ENCODE data around the gene CNPPD1. TPM values are rescaled to one million over a fixed set of nuclear protein-coding genes. Genes with fewer than 3 reads are reported as not detected.
A peak's percentile ranks its signal among the peaks of the same experiment; 100 is the strongest.

CNPPD1 gene
- total RNA-seq, 1 donor from 2014 or later: 24.1 TPM

GRCh38 chr2:219160186-219161017 is 16.3 kb downstream of the CNPPD1 start, which contains the start of gene NHEJ1:
Gene NHEJ1 (minus strand): TSS chr2:219160815. CDS start chr2:219158362, 2,453 bp downstream.
- DNase-seq: peak; percentile 91

DNA sequence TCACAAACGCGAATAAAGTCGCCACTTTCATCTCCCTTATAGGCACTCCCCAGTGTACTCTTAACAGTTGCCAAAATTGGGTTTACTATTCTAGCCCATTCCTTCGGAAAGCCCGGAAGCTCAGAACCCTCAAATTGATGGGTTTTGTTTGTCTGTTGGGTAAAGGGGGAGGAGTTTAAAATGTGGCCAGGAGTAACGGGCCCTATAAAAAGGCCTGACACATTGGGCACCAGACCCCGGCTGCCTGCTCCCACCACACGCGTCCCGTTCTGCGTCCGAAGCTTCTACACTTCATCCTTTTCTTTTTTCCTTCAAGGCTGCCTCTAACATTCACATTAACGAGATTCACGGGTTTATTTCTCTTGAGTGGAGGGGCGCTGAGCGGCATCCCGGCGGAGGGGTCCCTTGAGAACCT is 16.9 kb downstream of the CNPPD1 start:
- DNase-seq: no peak

DNA sequence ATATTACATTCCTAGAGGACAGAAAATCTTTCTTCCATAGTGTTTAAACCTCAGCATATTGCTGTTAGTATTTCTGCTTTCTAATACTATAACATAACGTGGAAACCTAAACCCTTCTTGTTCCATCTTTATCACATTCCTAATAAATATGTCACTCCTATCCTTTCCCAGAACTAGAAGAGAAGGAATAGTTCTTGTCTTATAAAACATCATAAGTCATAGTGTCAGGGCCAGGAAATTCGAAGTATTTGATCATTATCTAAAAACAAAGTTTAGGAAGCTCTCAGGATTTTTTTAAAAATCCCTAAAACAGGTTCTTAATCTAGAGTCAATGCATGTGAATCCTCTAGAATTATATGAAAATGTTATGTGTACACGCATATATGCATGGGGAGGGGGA is 18.1 kb downstream of the CNPPD1 start:
- DNase-seq: no peak

GRCh38 chr2:219158025-219158424 is 18.7 kb downstream of the CNPPD1 start:
- no peak for DNase-seq

- no peak for DNase-seq
Measured at GRCh38 chr2:219157396-219157795, 19.3 kb downstream of the CNPPD1 start.

DNA sequence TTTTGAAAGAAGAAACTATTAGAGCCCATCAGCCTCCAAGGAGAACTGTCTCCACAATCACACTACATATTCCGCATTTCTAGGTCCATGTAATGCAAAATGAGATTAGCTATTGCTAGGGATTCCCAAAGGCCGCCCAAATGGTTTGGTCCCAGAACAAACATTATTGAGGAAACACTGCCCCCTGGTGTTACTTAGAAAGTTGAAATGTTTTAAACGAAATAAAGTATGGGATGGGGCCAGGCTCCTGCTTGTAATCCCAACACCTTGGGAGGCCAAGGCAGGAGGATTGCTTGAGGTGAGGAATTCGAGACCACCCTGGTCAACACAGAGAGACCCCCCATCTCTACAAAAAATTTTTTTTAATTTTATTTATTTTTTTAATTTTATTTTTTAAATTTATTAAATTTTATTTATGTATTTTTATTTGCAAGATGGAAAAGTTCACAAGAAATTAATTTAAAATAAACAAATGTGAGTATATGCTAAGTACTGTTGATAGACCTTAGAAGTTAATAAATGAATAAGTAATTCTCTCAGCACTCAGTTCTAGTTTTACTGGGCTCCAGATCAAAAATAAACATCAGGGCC is 21.6 kb downstream of the CNPPD1 start:
- peak; percentile 51 for DNase-seq

GRCh38 chr2:219149667-219150066 is 27.1 kb downstream of the CNPPD1 start:
- no peak for DNase-seq

GRCh38 chr2:219142329-219142728 is 34.4 kb downstream of the CNPPD1 start:
- no peak for DNase-seq

DNA sequence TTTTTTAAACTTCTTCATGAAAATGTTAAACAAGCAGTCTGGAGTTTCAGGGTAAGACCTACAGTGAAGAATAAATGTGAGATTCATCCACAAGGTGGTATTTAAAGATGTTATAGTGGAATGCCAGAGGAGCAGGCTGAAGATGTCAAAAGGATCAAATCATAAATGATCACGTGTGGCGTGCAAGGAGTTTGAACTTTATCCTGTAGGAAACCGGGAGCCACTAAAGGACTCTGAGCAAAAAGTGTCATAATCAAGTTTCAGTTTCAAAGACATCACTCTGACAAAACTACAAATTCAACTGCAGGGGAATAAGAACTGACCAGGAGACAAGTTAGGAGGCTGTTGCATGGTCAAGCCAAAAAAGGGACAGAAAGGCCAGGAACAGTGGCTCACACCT is 36.0 kb downstream of the CNPPD1 start:
- no peak for DNase-seq

DNA sequence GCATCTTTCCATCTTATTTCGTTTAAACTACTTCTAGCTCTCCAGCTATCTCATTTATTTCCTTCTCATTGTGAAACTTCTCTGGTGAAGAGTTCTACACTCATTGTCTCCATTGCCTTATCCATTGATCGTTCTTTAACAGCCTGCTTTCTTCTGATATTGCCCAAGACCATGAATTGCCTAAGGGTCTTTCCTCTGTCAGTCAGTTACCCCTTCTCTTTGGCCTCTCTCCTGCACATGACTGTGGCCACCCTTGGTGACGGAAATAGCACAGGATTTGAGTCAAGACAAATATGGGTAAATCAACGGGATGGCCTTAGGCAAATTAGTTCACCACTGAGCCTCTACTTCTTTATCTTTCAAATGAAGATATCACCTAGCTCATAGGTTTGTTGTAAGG is 42.7 kb downstream of the CNPPD1 start:
- DNase-seq: no peak

GRCh38 chr2:219131744-219132143 is 45.0 kb downstream of the CNPPD1 start:
- DNase-seq: no peak

DNA sequence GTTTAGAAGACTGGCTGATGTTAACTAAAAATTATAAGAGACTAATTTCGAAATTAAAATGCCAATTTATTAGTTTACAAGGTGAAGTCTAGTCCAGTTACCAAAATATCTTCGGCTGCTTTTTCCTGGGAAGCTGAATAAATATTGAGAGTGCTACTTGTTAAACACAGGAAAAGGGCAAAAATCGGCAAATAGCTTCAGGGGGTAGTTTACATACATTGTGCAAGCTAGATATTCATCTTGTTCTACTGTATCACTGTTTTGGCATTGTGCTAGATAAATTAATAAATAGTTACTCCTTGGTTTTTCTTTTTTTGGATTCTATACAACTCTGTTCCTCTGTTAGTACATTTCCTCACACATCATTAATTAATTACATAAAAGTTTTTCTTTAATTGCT is 45.4 kb downstream of the CNPPD1 start:
- DNase-seq: no peak

GRCh38 chr2:219129589-219129988 is 47.1 kb downstream of the CNPPD1 start:
- no peak for DNase-seq

DNA sequence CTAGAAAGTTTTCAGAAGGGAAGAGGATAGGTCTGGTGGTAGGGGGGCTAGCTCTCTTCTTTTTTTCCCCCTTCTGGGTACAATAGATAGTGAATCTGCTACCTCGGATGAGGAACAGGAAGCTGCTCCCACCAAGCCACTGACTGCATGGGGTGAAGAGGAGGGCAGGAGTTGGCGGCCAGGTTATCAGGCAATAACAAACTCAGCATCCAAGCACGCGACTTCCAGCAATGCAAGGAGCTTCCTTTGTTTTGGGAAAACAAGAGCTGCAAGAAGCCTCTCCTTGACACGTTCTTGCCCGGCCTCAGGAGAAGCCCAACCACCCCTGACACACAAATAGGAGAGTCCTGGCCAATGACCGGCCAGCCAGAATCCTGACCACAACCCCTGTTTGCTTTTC is 48.3 kb downstream of the CNPPD1 start:
- DNase-seq: no peak

GRCh38 chr2:219127037-219127635 is 49.6 kb downstream of the CNPPD1 start:
- no peak for DNase-seq

DNA sequence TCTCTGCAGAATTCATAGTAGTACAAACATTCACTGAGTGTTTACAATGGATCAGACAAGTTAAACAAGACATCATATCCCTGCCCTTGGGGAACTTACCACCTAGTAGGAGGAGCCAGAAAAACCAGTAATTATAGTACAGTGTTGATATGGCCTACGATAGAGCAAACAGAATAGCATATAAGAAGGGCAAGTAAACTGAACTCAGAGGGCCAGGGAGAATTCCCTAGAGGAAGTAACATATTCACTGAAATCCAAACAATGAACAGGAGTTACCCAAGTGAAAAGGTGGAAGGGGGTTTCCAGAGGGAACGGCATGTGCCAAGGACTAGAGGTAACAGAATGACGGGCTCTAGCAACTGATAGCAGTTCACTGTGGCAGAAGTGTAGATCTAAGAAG is 50.2 kb downstream of the CNPPD1 start:
- no peak for DNase-seq

DNA sequence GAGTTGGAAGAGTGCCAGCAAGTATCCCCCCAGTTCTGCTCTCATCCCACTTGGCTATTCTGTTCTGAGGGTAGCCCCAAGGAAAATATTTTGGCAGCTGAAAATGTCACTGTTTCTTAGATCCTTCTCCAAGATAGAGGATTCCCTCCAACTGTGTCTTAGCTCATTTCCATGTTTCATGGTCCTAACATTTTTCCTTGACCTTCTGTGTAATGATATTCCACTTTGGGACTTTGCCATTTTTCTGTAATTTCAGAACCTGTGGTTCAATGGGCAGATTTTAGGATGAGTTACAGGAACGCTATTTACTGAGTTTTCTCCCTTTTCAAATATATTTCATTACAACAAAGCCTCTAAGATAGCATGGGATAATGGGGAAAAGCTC is 50.8 kb downstream of the CNPPD1 start:
- no peak for DNase-seq

DNA sequence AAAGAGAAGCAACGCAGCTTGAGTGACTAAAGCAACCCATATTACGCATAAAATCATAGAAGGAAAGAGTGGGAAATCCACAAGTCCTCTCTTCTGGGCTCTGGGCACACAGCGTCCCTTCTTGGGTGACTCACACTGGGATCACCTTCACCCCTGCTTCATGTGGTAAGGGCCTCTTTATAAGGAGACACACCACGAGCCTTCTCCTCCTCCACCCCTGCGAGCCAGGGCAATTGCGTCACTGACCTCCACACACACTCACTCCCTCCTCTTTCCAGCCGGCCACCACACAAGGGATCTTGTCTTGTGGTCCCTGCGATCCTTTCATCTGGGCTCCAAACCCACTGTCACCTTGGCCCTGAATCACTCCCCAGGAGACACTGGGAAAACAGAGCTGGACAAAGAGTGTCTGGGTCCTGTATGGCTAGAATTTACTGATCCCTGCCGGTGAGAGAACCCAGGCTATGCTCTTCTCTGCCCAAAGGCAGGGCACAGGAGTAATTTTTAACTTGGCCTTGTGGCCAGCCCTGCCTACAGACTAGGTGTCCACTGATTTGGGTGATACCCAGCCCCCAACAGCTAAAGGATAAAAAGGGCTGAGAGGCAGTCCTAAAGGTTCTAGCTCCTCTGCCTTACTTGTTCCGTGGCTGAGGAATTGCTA is 51.4 kb downstream of the CNPPD1 start:
- DNase-seq: no peak

- no peak for DNase-seq
Measured at GRCh38 chr2:219124381-219125110, 52.2 kb downstream of the CNPPD1 start.

DNA sequence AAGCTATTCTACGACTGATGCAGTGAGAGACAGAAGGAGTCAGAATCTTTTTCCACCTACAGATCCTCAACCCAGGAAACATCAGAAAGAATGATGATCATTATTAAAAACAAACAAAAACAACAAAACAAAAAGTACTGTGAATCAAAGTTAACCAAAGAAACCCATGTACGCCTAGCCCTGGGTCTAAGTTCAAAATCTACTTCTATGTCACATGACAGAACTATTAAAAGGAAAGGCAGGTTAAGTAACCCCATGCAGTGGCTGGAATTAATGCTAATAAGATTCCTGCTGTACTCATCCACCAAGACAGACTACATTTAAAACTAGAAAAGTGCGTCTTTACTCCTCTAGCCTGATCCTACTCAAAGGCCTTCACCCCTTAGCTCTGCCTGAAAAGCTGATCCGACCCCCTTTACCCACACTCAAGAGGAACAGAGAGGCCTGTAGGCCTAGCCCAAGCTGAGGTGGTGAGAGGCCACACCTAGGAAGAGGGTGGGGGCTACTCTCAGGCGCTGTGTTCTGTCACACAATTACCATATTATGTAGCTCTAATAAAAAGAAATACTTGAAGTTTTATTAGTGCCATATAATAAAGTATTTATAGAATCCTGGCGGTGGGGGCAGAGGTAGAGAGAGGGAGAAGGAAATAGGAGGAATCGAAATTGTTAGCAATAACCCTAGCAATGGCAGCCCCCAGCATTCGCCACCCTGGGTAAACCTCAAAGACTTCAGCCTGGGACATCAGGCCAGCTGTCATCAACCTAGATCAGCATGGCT is 53.2 kb downstream of the CNPPD1 start:
- no peak for DNase-seq

DNA sequence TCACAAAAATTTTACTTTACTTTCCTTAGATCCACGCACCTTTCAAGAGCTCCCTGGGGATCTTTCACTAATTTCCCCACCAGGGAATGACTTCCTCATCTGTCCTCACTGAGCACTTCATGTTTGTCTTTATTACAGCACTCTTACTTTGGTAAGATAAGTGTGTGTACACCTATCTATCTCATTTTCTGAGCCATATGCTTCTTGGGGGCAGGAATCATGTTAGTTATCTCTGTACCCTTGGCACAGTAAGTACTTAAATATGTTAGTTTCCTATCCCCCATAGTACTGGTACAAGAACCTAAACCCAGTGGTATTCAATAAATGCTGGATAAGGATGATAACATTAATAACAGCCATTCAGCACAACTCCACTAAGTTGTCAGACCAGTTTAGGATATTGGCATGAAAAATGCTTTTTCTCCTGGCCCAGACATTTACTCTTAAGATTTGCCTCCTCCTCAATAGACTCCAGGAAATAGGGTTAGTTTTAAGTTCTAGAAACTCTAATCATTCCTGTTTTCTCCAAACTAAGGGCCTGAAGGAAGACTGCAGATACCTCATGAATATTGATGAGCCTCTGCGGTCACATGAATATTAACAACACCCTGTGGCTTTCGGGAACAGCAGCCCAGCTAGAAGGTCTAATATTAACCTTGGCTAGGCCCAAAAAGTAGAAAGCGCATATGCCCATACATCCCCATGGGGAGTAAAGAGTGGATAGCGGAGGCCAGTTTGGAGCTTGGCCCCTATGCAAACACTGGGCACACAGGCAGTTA is 54.3 kb downstream of the CNPPD1 start:
- DNase-seq: no peak
